HG03432 (cell line): Measurements from ENCODE around the gene TRIM67.

ENCODE experiments used
- ATAC-seq: cut with Tn5 transposase; IDR thresholded peaks from one replicate; pipeline ENCODE4 v1.9.1; 2021; ENCODE audit warnings: mild to moderate bottlenecking, moderate library complexity; ENCODE audit not compliant: unreplicated experiment

Gene TRIM67

GRCh38 chr1:231182317-231182716 is 20.5 kb downstream of the TRIM67 start:
- ATAC-seq = no peak

DNA sequence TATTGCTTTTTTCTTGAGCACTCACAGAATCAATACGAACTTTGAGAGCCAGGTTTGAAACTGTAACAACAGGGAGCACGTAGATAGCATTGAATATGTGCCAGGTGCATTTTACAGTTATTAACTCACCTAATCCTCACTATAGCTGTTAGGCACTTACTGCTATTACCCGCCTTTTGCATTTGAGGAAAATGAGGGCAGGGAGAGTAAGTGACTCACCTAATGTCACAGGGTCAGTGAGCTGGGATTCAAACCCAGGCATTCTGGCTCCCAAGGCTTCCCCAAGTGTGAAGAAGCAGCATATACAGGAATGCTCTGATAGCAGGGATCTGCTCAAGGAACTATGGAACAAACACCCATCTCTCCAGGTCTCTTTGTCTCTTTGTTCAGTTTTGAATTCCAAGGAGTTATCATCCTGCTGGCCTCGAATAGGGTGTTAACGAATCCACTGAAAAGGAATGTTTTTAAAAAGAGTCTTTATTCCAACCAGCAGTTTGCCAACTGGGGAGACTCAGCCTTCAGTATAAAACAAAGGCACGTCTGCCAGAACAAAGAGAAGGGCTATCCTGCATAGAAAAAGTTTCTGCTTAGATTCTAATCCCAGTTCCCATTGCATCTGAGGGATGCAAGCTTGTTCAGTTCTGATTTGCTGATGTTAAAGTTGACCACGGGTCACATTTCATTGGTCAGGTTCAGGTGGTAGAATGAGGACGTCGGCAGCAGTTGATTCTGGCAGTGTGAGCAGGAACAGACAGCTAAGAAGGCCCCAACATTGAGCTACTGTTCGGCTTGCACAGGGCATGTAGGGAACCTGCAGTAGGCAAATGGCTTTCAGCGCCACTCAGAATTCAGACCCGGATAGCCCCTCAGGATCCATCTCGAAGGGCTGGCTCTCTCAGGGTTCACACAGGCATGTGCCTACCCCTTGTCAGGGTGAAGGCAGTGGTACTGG is 22.1 kb downstream of the TRIM67 start:
- no peak for ATAC-seq

GRCh38 chr1:231184891-231185290 is 23.0 kb downstream of the TRIM67 start:
- no peak for ATAC-seq

- ATAC-seq = no peak
Observed at GRCh38 chr1:231185391-231185790, 23.5 kb downstream of the TRIM67 start.

GRCh38 chr1:231186356-231187115 is 24.7 kb downstream of the TRIM67 start:
- ATAC-seq = no peak

DNA sequence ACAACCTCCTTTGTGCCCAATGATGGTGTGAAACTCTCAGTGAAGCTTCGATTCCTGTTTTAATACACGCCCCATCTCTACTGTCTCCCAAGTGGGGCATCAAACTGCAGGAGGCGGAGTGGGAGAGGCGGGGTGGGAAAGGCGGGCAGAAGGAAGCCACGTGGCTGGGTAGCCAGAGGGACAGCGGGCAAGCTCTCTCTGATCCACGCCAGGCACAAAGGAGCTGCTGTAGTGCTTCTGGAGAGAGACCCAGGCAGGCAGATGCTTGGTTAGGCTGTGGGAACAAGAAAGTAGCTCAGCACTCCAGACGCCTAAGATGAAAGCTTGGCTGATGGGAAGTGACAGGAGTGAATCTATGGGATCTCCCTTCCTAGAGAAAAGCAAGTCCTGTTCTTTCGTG is 25.7 kb downstream of the TRIM67 start:
- ATAC-seq = no peak

- ATAC-seq = no peak
Observed at GRCh38 chr1:231188072-231188471, 26.2 kb downstream of the TRIM67 start.

DNA sequence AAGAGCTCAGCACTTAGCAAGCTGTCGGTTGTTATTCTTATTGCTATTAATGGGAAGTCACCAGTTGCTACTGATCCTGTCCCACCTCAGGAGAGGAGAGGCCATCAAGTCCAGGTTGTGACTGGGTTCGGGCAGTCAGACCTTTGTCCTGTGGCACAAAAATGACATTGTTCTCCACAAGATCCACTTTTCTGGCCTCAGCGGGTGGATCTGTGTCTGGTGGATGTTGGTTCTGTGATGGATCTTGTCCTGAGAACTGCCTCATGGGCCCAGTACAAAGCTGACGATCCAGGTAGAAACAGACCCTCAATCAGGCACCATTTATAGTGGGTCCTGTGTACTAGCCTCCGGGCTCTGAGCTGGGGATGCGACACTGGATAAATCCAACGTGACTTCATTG is 26.9 kb downstream of the TRIM67 start:
- ATAC-seq = no peak

- ATAC-seq = no peak
Observed at GRCh38 chr1:231189683-231190270, 27.9 kb downstream of the TRIM67 start.

- no peak for ATAC-seq
Observed at GRCh38 chr1:231190456-231190855, 28.6 kb downstream of the TRIM67 start.

GRCh38 chr1:231192620-231193163 is 30.8 kb downstream of the TRIM67 start:
- ATAC-seq = no peak

DNA sequence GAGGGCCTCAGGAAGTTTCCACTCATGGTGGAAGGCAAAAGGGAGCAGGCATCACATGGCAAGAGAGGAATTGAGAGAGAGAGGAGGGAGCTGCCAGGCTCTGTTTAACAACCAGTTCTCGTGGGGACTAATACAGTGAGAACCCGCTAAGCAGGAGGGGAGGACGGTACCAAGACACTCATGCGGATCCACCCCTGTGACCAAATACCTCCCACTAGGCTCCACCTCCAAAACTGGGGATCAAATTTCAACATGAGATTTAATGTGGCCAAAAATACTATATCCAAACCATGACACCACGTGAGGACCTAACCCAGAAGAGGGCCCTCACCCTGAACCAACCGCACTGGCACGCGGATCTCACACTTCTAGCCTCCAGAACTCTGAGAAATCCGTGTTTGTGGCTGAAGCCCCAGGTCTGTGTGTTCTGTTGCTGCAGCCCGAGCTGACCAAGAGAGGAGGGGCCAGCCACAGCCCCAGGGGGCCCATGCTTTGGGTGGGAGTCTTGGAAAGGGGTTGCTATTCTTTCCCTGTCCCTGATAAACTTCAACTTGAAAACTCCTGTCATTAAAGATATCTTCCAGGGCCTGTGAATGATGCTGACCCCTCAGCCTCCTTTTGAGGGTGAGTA is 32.0 kb downstream of the TRIM67 start:
- no peak for ATAC-seq

DNA sequence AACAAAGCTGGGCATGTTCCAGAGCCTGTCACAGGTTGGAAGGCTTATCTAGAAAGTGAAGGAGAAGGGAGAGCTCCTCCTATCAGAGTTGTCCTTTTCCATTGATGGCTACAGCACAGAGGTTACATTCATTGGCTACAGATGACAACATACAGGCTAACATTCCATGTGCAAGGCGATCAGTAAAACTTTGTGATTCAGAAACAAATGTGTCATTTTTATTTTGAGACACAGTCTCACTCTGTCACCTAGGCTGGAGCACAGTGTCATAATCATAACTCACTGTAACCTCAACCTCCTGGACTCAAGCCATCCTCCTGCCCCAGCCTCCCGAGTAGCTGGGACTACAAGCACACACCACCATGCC is 32.6 kb downstream of the TRIM67 start:
- ATAC-seq = no peak

- ATAC-seq = no peak
Observed at GRCh38 chr1:231194843-231195516, 33.1 kb downstream of the TRIM67 start.

DNA sequence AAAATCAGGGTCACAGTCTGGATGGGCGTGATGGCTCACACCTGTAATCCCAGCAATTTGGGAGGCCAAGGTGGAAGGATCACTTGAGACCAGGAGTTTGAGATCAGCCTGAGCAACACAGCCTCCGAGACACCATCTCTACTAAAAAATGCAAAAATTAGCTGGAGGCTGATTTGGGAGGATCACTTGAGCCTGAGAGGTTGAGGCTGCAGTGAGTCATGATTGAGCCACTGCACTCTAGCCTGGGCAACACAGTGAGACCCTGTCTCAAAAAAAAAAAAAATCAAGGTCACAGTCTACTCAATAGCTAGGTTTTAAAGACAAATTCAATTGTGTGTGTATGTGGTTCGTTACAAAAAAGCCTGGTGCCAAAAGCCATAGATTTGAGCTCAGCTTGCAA is 34.4 kb downstream of the TRIM67 start:
- ATAC-seq = no peak

- ATAC-seq = no peak
Observed at GRCh38 chr1:231196728-231197127, 34.9 kb downstream of the TRIM67 start.

DNA sequence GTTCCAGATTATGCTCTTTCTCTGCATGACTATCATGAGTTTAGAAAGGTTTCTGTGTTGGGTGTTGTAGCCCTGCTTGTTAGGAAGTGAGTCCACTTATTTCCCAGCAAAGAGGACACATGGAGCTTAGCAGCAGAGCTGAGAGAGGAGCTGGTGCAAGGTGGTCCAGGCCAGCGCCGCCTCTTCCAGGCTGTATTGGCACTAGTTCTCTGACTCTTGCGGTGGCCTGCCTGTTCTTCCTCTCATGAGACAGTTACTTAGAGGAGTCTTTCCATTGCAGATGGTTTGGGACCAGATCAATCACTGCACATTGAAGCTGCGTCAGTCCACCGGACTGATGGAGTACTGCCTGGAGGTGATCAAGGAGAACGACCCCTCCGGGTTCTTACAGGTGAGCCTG is 38.0 kb downstream of the TRIM67 start:
- no peak for ATAC-seq

- no peak for ATAC-seq
Observed at GRCh38 chr1:231200388-231201031, 38.7 kb downstream of the TRIM67 start.

DNA sequence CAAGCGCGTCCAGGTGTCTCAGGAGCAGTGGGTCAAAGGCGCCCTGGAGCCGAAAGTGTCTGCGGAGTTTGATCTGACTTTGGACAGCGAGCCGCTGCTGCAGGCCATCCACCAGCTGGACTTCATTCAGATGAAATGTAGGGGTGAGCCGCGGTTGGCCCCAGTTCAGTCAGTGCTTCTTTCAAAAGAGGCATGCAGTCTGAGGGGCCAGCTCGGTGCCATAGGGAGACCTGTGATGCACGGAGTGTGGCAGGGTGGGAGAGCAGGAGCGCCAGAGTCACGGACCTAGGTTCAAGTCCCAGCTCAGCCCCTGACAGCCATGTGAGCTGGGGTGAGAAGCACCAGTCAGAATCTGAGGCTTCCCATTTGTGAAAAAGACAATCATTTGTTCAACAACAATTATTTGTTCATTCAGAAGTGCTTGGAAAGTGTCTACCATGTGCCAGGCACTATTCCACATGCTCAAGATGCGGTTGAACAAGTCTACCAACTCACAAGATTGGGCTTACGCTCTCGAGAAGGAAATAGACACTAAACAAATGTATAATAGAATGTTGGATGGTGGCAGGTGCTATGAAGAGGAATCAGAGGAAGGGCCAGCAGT is 39.6 kb downstream of the TRIM67 start:
- ATAC-seq = no peak
